MM.1S (cell line): ENCODE data around the gene ETV6.

Source experiments
- DNase-seq: peaks from one replicate; pipeline ENCODE4 v3.0.0-alpha.2; 2015
- H2AFZ ChIP-seq: fragments of 300-600 bp; sonication (generic); 2 replicates; pipeline ENCODE4 v1.6.0; 2016; ENCODE audit warnings: antibody characterized with exemption, low read length
- H3F3A ChIP-seq: fragments of 300-600 bp; sonication (generic); 2 replicates; pipeline ENCODE4 v1.6.1; 2016; ENCODE audit warnings: mild to moderate bottlenecking, antibody characterized with exemption, low read length, moderate library complexity, mixed read lengths; ENCODE audit not compliant: insufficient read depth
- H3K27ac ChIP-seq: fragments of 300-600 bp; sonication (generic); 2 replicates; pipeline ENCODE4 v1.5.1; 2016; ENCODE audit warnings: mild to moderate bottlenecking, low read length
- H3K27me3 ChIP-seq: fragments of 300-600 bp; sonication (generic); replicated peaks from 2 replicates; pipeline ENCODE4 v1.6.0; 2016; ENCODE audit warnings: low read length; ENCODE audit not compliant: insufficient read depth
- H3K36me3 ChIP-seq: fragments of 300-600 bp; sonication (generic); replicated peaks from 2 replicates; pipeline ENCODE4 v1.6.1; 2016; ENCODE audit warnings: mild to moderate bottlenecking, low read length, mixed read lengths; ENCODE audit not compliant: insufficient read depth
- H3K4me1 ChIP-seq: fragments of 300-600 bp; sonication (generic); 2 replicates; pipeline ENCODE4 v1.6.1; 2016; ENCODE audit warnings: low read length, mixed read lengths
- H3K4me2 ChIP-seq: fragments of 300-600 bp; sonication (generic); 2 replicates; pipeline ENCODE4 v1.6.0; 2016; ENCODE audit warnings: low read depth, low read length
- H3K4me3 ChIP-seq: fragments of 300-600 bp; sonication (generic); 2 replicates; pipeline ENCODE4 v1.5.1; 2016; ENCODE audit warnings: low read length, mixed read lengths
- H3K79me2 ChIP-seq: fragments of 300-600 bp; sonication (generic); 2 replicates; pipeline ENCODE4 v1.6.1; 2016; ENCODE audit warnings: mixed run types, low read length, mixed read lengths
- H3K9ac ChIP-seq: fragments of 300-600 bp; sonication (generic); 2 replicates; pipeline ENCODE4 v1.6.1; 2016; ENCODE audit warnings: low read length, mixed read lengths
- H3K9me2 ChIP-seq: fragments of 300-600 bp; sonication (generic); replicated peaks from 2 replicates; pipeline ENCODE4 v1.6.1; 2016; ENCODE audit warnings: mild to moderate bottlenecking, low read length, mixed read lengths; ENCODE audit not compliant: insufficient read depth
- H3K9me3 ChIP-seq: fragments of 300-600 bp; sonication (generic); replicated peaks from 2 replicates; pipeline ENCODE4 v1.6.1; 2016; ENCODE audit warnings: mild to moderate bottlenecking, low read length, mixed read lengths; ENCODE audit not compliant: insufficient read depth
- H4K20me1 ChIP-seq: fragments of 300-600 bp; sonication (generic); 2 replicates; pipeline ENCODE4 v1.6.1; 2016; ENCODE audit warnings: mild to moderate bottlenecking, low read length, moderate library complexity, mixed read lengths; ENCODE audit not compliant: insufficient read depth
- CTCF ChIP-seq: fragments of 300-600 bp; sonication (generic); IDR thresholded peaks from 2 replicates; pipeline ENCODE4 v1.5.1; 2016; ENCODE audit warnings: antibody characterized with exemption, low read length, mixed read lengths
- EZH2 ChIP-seq: fragments of 300-600 bp; sonication (generic); optimal IDR thresholded peaks from 2 replicates; pipeline ENCODE3; 2017; ENCODE audit warnings: low read depth, mild to moderate bottlenecking, antibody characterized with exemption, low read length, mixed read lengths
- EZH2phosphoT487 ChIP-seq: fragments of 300-600 bp; sonication (generic); IDR thresholded peaks from 2 replicates; pipeline ENCODE4 v1.6.1; 2018; ENCODE audit warnings: antibody characterized with exemption, low read length

The ETV6 gene

GRCh38 chr12:11798856-11799501 lies 149.5 kb downstream of the ETV6 start:
- Histone ChIP-seq H3K27me3 (no peaks in the 10 kb centered on the region), H3F3A (no peaks in the 10 kb centered on the region), H3K9ac (no peak overlapping the region), H3K9me3 (no peaks in the 10 kb centered on the region), H2AFZ (no peak overlapping the region), H4K20me1 (no peaks in the 10 kb centered on the region), H3K9me2 (no peaks in the 10 kb centered on the region), H3K36me3 (no peaks in the 10 kb centered on the region), H3K4me2 (no peak overlapping the region), H3K4me3 (no peak overlapping the region), H3K27ac (no peak overlapping the region), H3K79me2 (no peaks in the 10 kb centered on the region), H3K4me1 (peaks cover 7% of the 10 kb centered on the region; the same call in 1 of the 2 replicates)
- no peak for DNase-seq
- no peak for TF ChIP-seq CTCF
- TF ChIP-seq EZH2, result no peak
- no peak for TF ChIP-seq EZH2phosphoT487

- Histone ChIP-seq H4K20me1 (no peaks in the 10 kb centered on the region), H3K4me1 (peaks cover 7% of the 10 kb centered on the region; the same call in 1 of the 2 replicates), H3K9ac (no peak overlapping the region), H3K36me3 (no peaks in the 10 kb centered on the region), H3K79me2 (0 out of 2 replicates have a peak, but pooled peaks cover 3% of the 10 kb centered on the region), H3K27ac (no peak overlapping the region), H2AFZ (no peak overlapping the region), H3K4me2 (no peak overlapping the region), H3K9me3 (no peaks in the 10 kb centered on the region), H3K9me2 (no peaks in the 10 kb centered on the region), H3F3A (no peaks in the 10 kb centered on the region), H3K27me3 (no peaks in the 10 kb centered on the region), H3K4me3 (no peak overlapping the region)
- TF ChIP-seq EZH2, result no peak
- TF ChIP-seq CTCF, result no peak
- no peak for TF ChIP-seq EZH2phosphoT487
- no peak for DNase-seq
Observed at GRCh38 chr12:11799502-11799873, 150.0 kb downstream of the ETV6 start.

- H2AFZ ChIP-seq, result no peak overlapping the region
- TF ChIP-seq CTCF (no peak), EZH2 (no peak), EZH2phosphoT487 (no peak)
- no peak overlapping the region for H3K4me3 ChIP-seq
- H3K27me3 ChIP-seq, result no peaks in the 10 kb centered on the region
- no peaks in the 10 kb centered on the region for H3K9me3 ChIP-seq
- H3K36me3 ChIP-seq, result no peaks in the 10 kb centered on the region
- peaks cover 1% of the 10 kb centered on the region; the same call in 1 of the 2 replicates for H3F3A ChIP-seq
- no peak for DNase-seq
- no peak overlapping the region for H3K27ac ChIP-seq
- H3K4me2 ChIP-seq, result no peak overlapping the region
- H3K9ac ChIP-seq, result no peak overlapping the region
- peaks cover 25% of the 10 kb centered on the region for H3K4me1 ChIP-seq
- no peaks in the 10 kb centered on the region for H3K9me2 ChIP-seq
- H4K20me1 ChIP-seq, result no peaks in the 10 kb centered on the region
- peaks cover 14% of the 10 kb centered on the region; the same call in 1 of the 2 replicates for H3K79me2 ChIP-seq
Observed at GRCh38 chr12:11801643-11802042, 152.2 kb downstream of the ETV6 start.
